Prostate gland (tissue), 2 donors: ENCODE results near the gene ALOX12B. TPM values are rescaled to one million over a fixed set of nuclear protein-coding genes. Genes with fewer than 3 reads are reported as not detected.

Experiments used
- DNase-seq: peaks from one replicate; pipeline ENCODE4 v3.0.0-alpha.2; 2019; ENCODE audit warnings: low spot score
- H3K27ac ChIP-seq, 2 donors: fragments of 200-600 bp; sonication (generic); 2 replicates each; pipeline ENCODE4 v1.5.1; 2017 to 2019
- H3K27me3 ChIP-seq: fragments of 200-600 bp; sonication (generic); replicated peaks from 2 replicates; pipeline ENCODE4 v1.5.1; 2019; ENCODE audit not compliant: insufficient read depth
- H3K36me3 ChIP-seq, 2 donors: fragments of 200-600 bp; sonication (generic); 1 replicate in 1 of 2; 2 replicates in 1 of 2; pipeline versions ENCODE4 v1.5.1 to v1.8.1; 2017 to 2019
- H3K4me1 ChIP-seq: fragments of 200-600 bp; sonication (generic); replicated peaks from 2 replicates; pipeline ENCODE4 v1.5.1; 2019
- H3K4me3 ChIP-seq, 2 donors: fragments of 200-600 bp; sonication (generic); 2 replicates each; pipeline ENCODE4 v1.5.1; 2017 to 2019
- H3K9me3 ChIP-seq: fragments of 200-600 bp; sonication (generic); 2 replicates; pipeline ENCODE4 v1.5.1; 2017
- CTCF ChIP-seq, 4 experiments: fragments of 200-600 bp in 2 of 4; fragments of 450-650 bp in 2 of 4; sonication (generic) in 2 of 4; IDR thresholded peaks; 1 replicate in 3 of 4; 2 replicates in 1 of 4; pipeline ENCODE4 v1.5.1; 2016 to 2019; ENCODE audit warnings: antibody characterized with exemption in 4 of 4, mild to moderate bottlenecking in 2 of 4, moderate library complexity in 2 of 4
- POLR2A ChIP-seq: fragments of 450-650 bp; IDR thresholded peaks from one replicate; pipeline ENCODE4 v1.6.1; 2016; ENCODE audit warnings: antibody characterized with exemption, mild to moderate bottlenecking
- POLR2AphosphoS5 ChIP-seq: sonication (generic); formaldehyde crosslinking; IDR thresholded peaks from one replicate; pipeline ENCODE4 v1.6.1; 2017; ENCODE audit warnings: antibody characterized with exemption
- WGBS: methylation state at CpG from one replicate; pipeline ENCODE4 v1.1.5; 2018; 5-methylcytosine and 5-hydroxymethylcytosine counted together
- intact Hi-C: fragments of 100-400 bp; cut with DNase I; formaldehyde crosslinking; loops from one replicate; pipeline ENCODE4 v1.14.2; 2022
- total RNA-seq, 2 donors: library from RNA; depleted of rRNA; stranded (reverse); fragments of >200 nt; gene quantifications; one replicate each; pipeline ENCODE4 v1.1.0, GENCODE V29; 2016

Gene ALOX12B
- total RNA-seq, 2 donors from 2014 or later, result 0.18 to 0.40 TPM

GRCh38 chr17:8067806-8068205 lies 19.7 kb downstream of the ALOX12B start:
- H3K4me3 ChIP-seq, result no peak overlapping the region
- TF ChIP-seq POLR2A (no peak), POLR2AphosphoS5 (no peak), CTCF (IDR thresholded peaks at IDR 0.05) (no peak)
- peak overlapping the region in 1 of 2 donors; percentile 95 for H3K27ac ChIP-seq
- no peak for DNase-seq
- H3K27me3 ChIP-seq, result no peaks in the 10 kb centered on the region
- 60% methylated on average over 4 of the region's 4 CpGs for WGBS
- no peaks in the 10 kb centered on the region for H3K9me3 ChIP-seq
- H3K36me3 ChIP-seq, result no peaks in the 10 kb centered on the region
- H3K4me1 ChIP-seq, result no peaks in the 10 kb centered on the region
- intact Hi-C loops, result no loop called here

- intact Hi-C loops, result no loop called here
- Histone ChIP-seq H3K27ac (peak overlapping the region; percentile 92 to 95), H3K4me1 (no peaks in the 10 kb centered on the region), H3K36me3 (no peaks in the 10 kb centered on the region), H3K4me3 (no peak overlapping the region), H3K27me3 (no peaks in the 10 kb centered on the region), H3K9me3 (no peaks in the 10 kb centered on the region)
- DNase-seq, result no peak
- TF ChIP-seq POLR2A, result no peak
- peak; percentile 39 for TF ChIP-seq POLR2AphosphoS5
- no peak for TF ChIP-seq CTCF (IDR thresholded peaks at IDR 0.05)
- 65% methylated on average over 15 of the region's 15 CpGs for WGBS
Observed at GRCh38 chr17:8066841-8067775, 20.4 kb downstream of the ALOX12B start.

GRCh38 chr17:8064561-8065019 lies 22.9 kb downstream of the ALOX12B start:
- 58% methylated on average over 6 of the region's 6 CpGs for WGBS
- H3K36me3 ChIP-seq, result no peaks in the 10 kb centered on the region
- TF ChIP-seq POLR2A (no peak), CTCF (IDR thresholded peaks at IDR 0.05) (no peak), POLR2AphosphoS5 (no peak)
- intact Hi-C loops, result no loop called here
- H3K27ac ChIP-seq, result peak overlapping the region; percentile 92 to 95
- no peaks in the 10 kb centered on the region for H3K9me3 ChIP-seq
- peak overlapping the region in 1 of 2 donors; percentile 22 for H3K4me3 ChIP-seq
- H3K4me1 ChIP-seq, result no peaks in the 10 kb centered on the region
- H3K27me3 ChIP-seq, result no peaks in the 10 kb centered on the region
- DNase-seq, result no peak

- intact Hi-C loops, result no loop called here
- 12% methylated on average over 28 of the region's 28 CpGs for WGBS
- no peaks in the 10 kb centered on the region for H3K4me1 ChIP-seq
- H3K36me3 ChIP-seq, result no peaks in the 10 kb centered on the region
- no peaks in the 10 kb centered on the region for H3K27me3 ChIP-seq
- no peaks in the 10 kb centered on the region for H3K9me3 ChIP-seq
- no peak for DNase-seq
- H3K4me3 ChIP-seq, result peak overlapping the region; percentile 17 to 22
- TF ChIP-seq POLR2A (no peak), POLR2AphosphoS5 (no peak), CTCF (IDR thresholded peaks at IDR 0.05) (no peak)
- H3K27ac ChIP-seq, result peak overlapping the region; percentile 92 to 95
Observed at GRCh38 chr17:8063761-8064534, 23.6 kb downstream of the ALOX12B start.
